GM23248 (cell line): ENCODE results near the gene FOXL3.

Source experiments
- EZH2 ChIP-seq: fragments of 200-600 bp; sonication (generic); IDR thresholded peaks from 2 replicates; pipeline ENCODE4 v1.6.1; 2018; ENCODE audit warnings: antibody characterized with exemption, mild to moderate bottlenecking; ENCODE audit not compliant: insufficient read depth, poor library complexity, severe bottlenecking
- EZH2phosphoT487 ChIP-seq: fragments of 200-600 bp; sonication (generic); IDR thresholded peaks from 2 replicates; pipeline ENCODE4 v1.6.1; 2018; ENCODE audit warnings: antibody characterized with exemption, moderate library complexity, mild to moderate bottlenecking, low read depth; ENCODE audit not compliant: insufficient read depth

- TF ChIP-seq EZH2phosphoT487: no peak
- no peak for TF ChIP-seq EZH2
These were observed 47.6 kb downstream of the FOXL3 start for GRCh38 chr7:337567-337951.
